HL-60 (cell line): Measurements from ENCODE around the gene SDC1.

ENCODE experiments used
- CTCF ChIP-seq: IDR thresholded peaks from one replicate; pipeline ENCODE4 v1.5.1; 2011; ENCODE audit warnings: low read length, control low read depth, inconsistent platforms; ENCODE audit not compliant: insufficient read depth
- GABPA ChIP-seq: IDR thresholded peaks from 2 replicates; pipeline ENCODE4 v1.6.1; 2012; ENCODE audit warnings: low read depth
- POLR2AphosphoS5 ChIP-seq: IDR thresholded peaks from 2 replicates; pipeline ENCODE4 v1.6.1; 2012; ENCODE audit warnings: low read depth
- SPI1 ChIP-seq: IDR thresholded peaks from 2 replicates; pipeline ENCODE4 v1.6.1; 2012; ENCODE audit warnings: low read depth, mild to moderate bottlenecking, borderline replicate concordance
- TF ChIP-seq, protein P1 (sequence below): IDR thresholded peaks from 2 replicates; pipeline ENCODE4 v1.6.1; 2012; ENCODE audit warnings: low read depth; ENCODE audit not compliant: insufficient replicate concordance

- TF ChIP-seq CTCF, result no peak
- TF ChIP-seq GABPA, result no peak
- TF ChIP-seq SPI1, result no peak
- TF ChIP-seq, protein P1, sequence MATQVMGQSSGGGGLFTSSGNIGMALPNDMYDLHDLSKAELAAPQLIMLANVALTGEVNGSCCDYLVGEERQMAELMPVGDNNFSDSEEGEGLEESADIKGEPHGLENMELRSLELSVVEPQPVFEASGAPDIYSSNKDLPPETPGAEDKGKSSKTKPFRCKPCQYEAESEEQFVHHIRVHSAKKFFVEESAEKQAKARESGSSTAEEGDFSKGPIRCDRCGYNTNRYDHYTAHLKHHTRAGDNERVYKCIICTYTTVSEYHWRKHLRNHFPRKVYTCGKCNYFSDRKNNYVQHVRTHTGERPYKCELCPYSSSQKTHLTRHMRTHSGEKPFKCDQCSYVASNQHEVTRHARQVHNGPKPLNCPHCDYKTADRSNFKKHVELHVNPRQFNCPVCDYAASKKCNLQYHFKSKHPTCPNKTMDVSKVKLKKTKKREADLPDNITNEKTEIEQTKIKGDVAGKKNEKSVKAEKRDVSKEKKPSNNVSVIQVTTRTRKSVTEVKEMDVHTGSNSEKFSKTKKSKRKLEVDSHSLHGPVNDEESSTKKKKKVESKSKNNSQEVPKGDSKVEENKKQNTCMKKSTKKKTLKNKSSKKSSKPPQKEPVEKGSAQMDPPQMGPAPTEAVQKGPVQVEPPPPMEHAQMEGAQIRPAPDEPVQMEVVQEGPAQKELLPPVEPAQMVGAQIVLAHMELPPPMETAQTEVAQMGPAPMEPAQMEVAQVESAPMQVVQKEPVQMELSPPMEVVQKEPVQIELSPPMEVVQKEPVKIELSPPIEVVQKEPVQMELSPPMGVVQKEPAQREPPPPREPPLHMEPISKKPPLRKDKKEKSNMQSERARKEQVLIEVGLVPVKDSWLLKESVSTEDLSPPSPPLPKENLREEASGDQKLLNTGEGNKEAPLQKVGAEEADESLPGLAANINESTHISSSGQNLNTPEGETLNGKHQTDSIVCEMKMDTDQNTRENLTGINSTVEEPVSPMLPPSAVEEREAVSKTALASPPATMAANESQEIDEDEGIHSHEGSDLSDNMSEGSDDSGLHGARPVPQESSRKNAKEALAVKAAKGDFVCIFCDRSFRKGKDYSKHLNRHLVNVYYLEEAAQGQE, result no peak
- TF ChIP-seq POLR2AphosphoS5, result no peak
Observed at GRCh38 chr2:20273042-20273441, 48.1 kb upstream of the SDC1 start.
